Stimulated activated memory B cell treated with anti-CD40 and anti-IgM and Interleukin-4, amounts not matched to agents 10 μg/mL and 1 μg/mL and 100 μg/mL, for 72 hours (primary cell): ENCODE measurements around the gene EPB41.
"Not testable (repeated sequence)": the region's sequence is repeated elsewhere in the genome, so short reads cannot be mapped to it uniquely, and the experiment has no call there.

ENCODE experiments used
- ATAC-seq: fragments of 150-1000 bp; cut with Tn5 transposase; 2 replicates; pipeline ENCODE4 v1.10.0; 2021
- H3K27ac Mint-ChIP-seq: one replicate; pipeline ENCODE4 v1.8.0; 2022; ENCODE audit warnings: mild to moderate bottlenecking, mixed read lengths
- H3K27me3 Mint-ChIP-seq: one replicate; pipeline ENCODE4 v1.8.0; 2022; ENCODE audit warnings: mixed read lengths
- H3K36me3 Mint-ChIP-seq: one replicate; pipeline ENCODE4 v1.8.0; 2022; ENCODE audit warnings: mixed read lengths
- H3K4me1 Mint-ChIP-seq: one replicate; pipeline ENCODE4 v1.8.0; 2022; ENCODE audit warnings: mixed read lengths
- H3K4me3 Mint-ChIP-seq: one replicate; pipeline ENCODE4 v1.8.0; 2022; ENCODE audit warnings: mild to moderate bottlenecking, moderate library complexity, mixed read lengths
- H3K9me3 Mint-ChIP-seq: one replicate; pipeline ENCODE4 v1.8.0; 2022; ENCODE audit warnings: mixed read lengths

Gene EPB41

GRCh38 chr1:29100487-29100886 lies 186.1 kb downstream of the EPB41 start:
- H3K4me1 Mint-ChIP-seq: no peaks in the 10 kb centered on the region
- no peak overlapping the region for H3K4me3 Mint-ChIP-seq
- H3K27me3 Mint-ChIP-seq: no peaks in the 10 kb centered on the region
- no peak overlapping the region for H3K27ac Mint-ChIP-seq
- H3K36me3 Mint-ChIP-seq: peaks cover 45% of the 10 kb centered on the region
- no peak for ATAC-seq
- no peaks in the 10 kb centered on the region for H3K9me3 Mint-ChIP-seq

DNA sequence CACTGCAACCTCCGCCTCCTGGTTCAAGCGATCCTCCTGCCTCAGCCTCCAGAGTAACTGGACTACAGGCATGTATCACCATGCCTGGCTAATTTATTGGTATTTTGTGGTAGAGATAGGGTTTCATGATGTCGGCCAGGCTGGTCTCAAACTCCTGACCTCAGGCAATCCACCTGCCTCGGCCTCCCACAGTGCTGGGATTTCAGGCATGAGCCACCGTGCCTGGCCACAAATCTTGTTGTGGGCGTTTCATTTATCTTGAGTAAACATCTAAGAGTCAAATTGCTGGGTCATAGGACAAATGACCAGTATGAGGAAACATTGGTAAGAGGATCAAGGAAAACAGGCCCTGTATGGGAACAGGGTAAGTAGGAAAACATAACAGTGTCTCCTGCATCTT lies 191.5 kb downstream of the EPB41 start:
- H3K36me3 Mint-ChIP-seq: peaks cover 27% of the 10 kb centered on the region
- ATAC-seq: no peak
- H3K9me3 Mint-ChIP-seq: no peaks in the 10 kb centered on the region
- no peak overlapping the region for H3K4me3 Mint-ChIP-seq
- no peak overlapping the region for H3K27ac Mint-ChIP-seq
- no peaks in the 10 kb centered on the region for H3K27me3 Mint-ChIP-seq
- H3K4me1 Mint-ChIP-seq: no peaks in the 10 kb centered on the region

GRCh38 chr1:29108041-29108440 lies 193.7 kb downstream of the EPB41 start:
- H3K4me1 Mint-ChIP-seq, ATAC-seq, H3K27ac Mint-ChIP-seq, H3K27me3 Mint-ChIP-seq, H3K9me3 Mint-ChIP-seq, H3K4me3 Mint-ChIP-seq: not testable (repeated sequence)
- H3K36me3 Mint-ChIP-seq: peaks cover 26% of the 10 kb centered on the region

- peaks cover 61% of the 10 kb centered on the region for H3K36me3 Mint-ChIP-seq
- no peaks in the 10 kb centered on the region for H3K9me3 Mint-ChIP-seq
- H3K4me1 Mint-ChIP-seq: no peaks in the 10 kb centered on the region
- no peak overlapping the region for H3K27ac Mint-ChIP-seq
- H3K27me3 Mint-ChIP-seq: no peaks in the 10 kb centered on the region
- no peak overlapping the region for H3K4me3 Mint-ChIP-seq
- ATAC-seq: no peak
Measured at GRCh38 chr1:29112705-29113412, 198.5 kb downstream of the EPB41 start.

GRCh38 chr1:29113413-29114117 lies 199.2 kb downstream of the EPB41 start:
- no peak for ATAC-seq
- H3K4me3 Mint-ChIP-seq: no peak overlapping the region
- peak overlapping the region; percentile 36 for H3K27ac Mint-ChIP-seq
- H3K4me1 Mint-ChIP-seq: no peaks in the 10 kb centered on the region
- peaks cover 65% of the 10 kb centered on the region for H3K36me3 Mint-ChIP-seq
- no peaks in the 10 kb centered on the region for H3K9me3 Mint-ChIP-seq
- no peaks in the 10 kb centered on the region for H3K27me3 Mint-ChIP-seq

- no peak overlapping the region for H3K4me3 Mint-ChIP-seq
- no peaks in the 10 kb centered on the region for H3K9me3 Mint-ChIP-seq
- peaks cover 68% of the 10 kb centered on the region for H3K36me3 Mint-ChIP-seq
- no peak for ATAC-seq
- no peak overlapping the region for H3K27ac Mint-ChIP-seq
- no peaks in the 10 kb centered on the region for H3K27me3 Mint-ChIP-seq
- H3K4me1 Mint-ChIP-seq: no peaks in the 10 kb centered on the region
Measured at GRCh38 chr1:29114654-29115053, 200.3 kb downstream of the EPB41 start.

DNA sequence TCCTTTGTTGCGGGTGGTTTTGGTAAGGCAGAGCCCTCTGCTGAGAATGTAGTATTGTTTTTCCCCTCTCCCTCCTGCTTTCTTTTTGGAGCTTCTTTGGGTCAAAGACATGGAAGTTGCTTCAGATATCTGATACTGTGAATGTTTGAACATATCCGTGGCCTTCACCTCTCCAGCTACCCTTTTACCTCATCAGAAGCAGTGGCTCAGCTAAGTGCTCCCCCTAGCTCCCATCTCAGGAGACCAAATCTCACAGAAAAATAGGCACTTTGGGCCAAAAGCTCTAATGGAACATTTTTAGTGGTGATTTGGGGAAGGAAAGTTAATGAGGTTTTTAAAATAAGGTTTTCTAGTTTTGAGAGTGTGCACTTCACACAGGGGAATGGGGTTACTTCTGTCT lies 203.0 kb downstream of the EPB41 start:
- peaks cover 58% of the 10 kb centered on the region for H3K36me3 Mint-ChIP-seq
- ATAC-seq: no peak
- H3K4me1 Mint-ChIP-seq: no peaks in the 10 kb centered on the region
- H3K27me3 Mint-ChIP-seq: peaks cover 1% of the 10 kb centered on the region
- no peak overlapping the region for H3K27ac Mint-ChIP-seq
- H3K9me3 Mint-ChIP-seq: no peaks in the 10 kb centered on the region
- no peak overlapping the region for H3K4me3 Mint-ChIP-seq

GRCh38 chr1:29119121-29119929 lies 205.0 kb downstream of the EPB41 start:
- Mint-ChIP-seq H3K4me3 (no peak overlapping the region), H3K4me1 (peaks cover 10% of the 10 kb centered on the region), H3K9me3 (no peaks in the 10 kb centered on the region), H3K27ac (no peak overlapping the region), H3K27me3 (peaks cover 14% of the 10 kb centered on the region), H3K36me3 (peaks cover 40% of the 10 kb centered on the region)
- ATAC-seq: no peak

DNA sequence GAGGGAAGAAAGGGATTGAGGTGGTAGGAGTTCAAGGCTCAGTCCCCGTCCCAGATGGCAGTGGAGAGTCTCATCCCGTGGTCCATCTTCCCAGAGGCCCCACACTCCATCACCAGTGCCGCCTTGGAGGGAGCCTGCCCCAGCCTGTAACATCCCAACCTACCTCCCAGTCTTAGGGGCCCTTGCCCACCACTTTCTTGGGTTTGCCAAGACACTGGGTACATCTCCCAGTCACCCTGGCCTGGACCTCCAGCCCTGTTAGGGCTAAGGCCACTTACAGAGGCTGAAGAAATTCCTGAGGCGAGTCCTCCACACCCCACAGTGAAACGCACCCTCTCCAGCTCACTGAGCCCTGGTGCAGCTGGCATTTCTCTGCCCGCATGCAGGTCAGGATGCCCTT lies 206.0 kb downstream of the EPB41 start:
- Mint-ChIP-seq H3K27me3 (peaks cover 20% of the 10 kb centered on the region), H3K9me3 (no peaks in the 10 kb centered on the region), H3K4me1 (peaks cover 13% of the 10 kb centered on the region), H3K36me3 (peaks cover 34% of the 10 kb centered on the region), H3K27ac (no peak overlapping the region), H3K4me3 (no peak overlapping the region)
- ATAC-seq: no peak

GRCh38 chr1:29120947-29121485 lies 206.6 kb downstream of the EPB41 start:
- no peak overlapping the region for H3K27ac Mint-ChIP-seq
- ATAC-seq: peak; percentile 69
- no peaks in the 10 kb centered on the region for H3K9me3 Mint-ChIP-seq
- H3K4me3 Mint-ChIP-seq: no peak overlapping the region
- H3K36me3 Mint-ChIP-seq: peaks cover 27% of the 10 kb centered on the region
- H3K27me3 Mint-ChIP-seq: peaks cover 26% of the 10 kb centered on the region
- H3K4me1 Mint-ChIP-seq: peaks cover 20% of the 10 kb centered on the region

DNA sequence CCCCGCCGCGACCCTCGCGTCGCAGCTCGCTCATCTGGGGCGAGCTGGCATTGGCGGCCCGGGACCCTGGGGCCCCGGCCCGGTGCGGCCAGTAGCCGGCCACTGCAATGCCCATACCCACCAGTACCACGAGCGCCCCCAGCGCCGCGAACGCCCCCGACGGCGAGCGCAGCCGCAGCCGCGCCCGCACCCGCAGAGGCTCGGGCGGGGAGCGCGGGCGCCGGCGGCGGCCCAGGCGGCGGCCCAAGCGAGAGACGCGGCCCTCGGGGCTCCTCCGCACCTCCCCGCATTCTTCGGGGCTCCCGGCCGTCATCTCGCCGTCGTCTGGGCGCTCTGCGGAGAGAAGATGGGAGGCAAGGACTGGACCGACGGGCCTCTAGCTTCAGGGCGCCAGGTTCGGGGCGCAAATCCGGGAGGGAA lies 207.2 kb downstream of the EPB41 start:
- ATAC-seq: no peak
- Mint-ChIP-seq H3K4me3 (no peak overlapping the region), H3K27ac (no peak overlapping the region), H3K27me3 (peaks cover 30% of the 10 kb centered on the region), H3K9me3 (no peaks in the 10 kb centered on the region), H3K4me1 (peaks cover 21% of the 10 kb centered on the region), H3K36me3 (peaks cover 22% of the 10 kb centered on the region)

GRCh38 chr1:29121936-29122681 lies 207.7 kb downstream of the EPB41 start:
- peaks cover 21% of the 10 kb centered on the region for H3K4me1 Mint-ChIP-seq
- no peaks in the 10 kb centered on the region for H3K9me3 Mint-ChIP-seq
- ATAC-seq: no peak
- H3K4me3 Mint-ChIP-seq: peak overlapping the region; percentile 53
- peaks cover 18% of the 10 kb centered on the region for H3K36me3 Mint-ChIP-seq
- no peak overlapping the region for H3K27ac Mint-ChIP-seq
- H3K27me3 Mint-ChIP-seq: peaks cover 30% of the 10 kb centered on the region

- Mint-ChIP-seq H3K27ac (no peak overlapping the region), H3K36me3 (peaks cover 12% of the 10 kb centered on the region), H3K4me1 (peaks cover 21% of the 10 kb centered on the region), H3K4me3 (peak overlapping the region; percentile 56), H3K27me3 (peaks cover 30% of the 10 kb centered on the region), H3K9me3 (no peaks in the 10 kb centered on the region)
- no peak for ATAC-seq
Measured at GRCh38 chr1:29122682-29123052, 208.3 kb downstream of the EPB41 start.

GRCh38 chr1:29123053-29123886 lies 208.9 kb downstream of the EPB41 start:
- H3K4me3 Mint-ChIP-seq: peak overlapping the region; percentile 72
- H3K27me3 Mint-ChIP-seq: peaks cover 30% of the 10 kb centered on the region
- ATAC-seq: peak; percentile 1
- peaks cover 21% of the 10 kb centered on the region for H3K4me1 Mint-ChIP-seq
- peaks cover 9% of the 10 kb centered on the region for H3K36me3 Mint-ChIP-seq
- no peak overlapping the region for H3K27ac Mint-ChIP-seq
- H3K9me3 Mint-ChIP-seq: no peaks in the 10 kb centered on the region
